HCT116 (cell line): ENCODE measurements around the gene LOXHD1.

Source experiments
- ATF3 ChIP-seq: IDR thresholded peaks from 2 replicates; pipeline ENCODE4 v1.6.1; 2012
- CBX3 ChIP-seq: IDR thresholded peaks from 2 replicates; pipeline ENCODE4 v1.6.1; 2012; ENCODE audit warnings: low read depth
- CTCF ChIP-seq, 3 experiments: fragments of 200-600 bp in 1 of 3; sonication (generic) in 1 of 3; IDR thresholded peaks in 2 of 3; conservative IDR thresholded peaks in 1 of 3; 2 replicates each; pipeline ENCODE4 v1.5.1; 2012 to 2017; ENCODE audit warnings: low read depth in 2 of 3, low read length in 2 of 3, antibody characterized with exemption in 1 of 3, borderline replicate concordance in 1 of 3, control low read depth in 1 of 3, mild to moderate bottlenecking in 1 of 3, mixed read lengths in 1 of 3, mixed run types in 1 of 3, moderate library complexity in 1 of 3; ENCODE audit not compliant: insufficient read depth in 1 of 3
- EZH2 ChIP-seq: fragments of 200-600 bp; sonication (generic); IDR thresholded peaks from 2 replicates; pipeline ENCODE4 v1.6.1; 2017; ENCODE audit warnings: antibody characterized with exemption, mixed run types
- FOSL1 ChIP-seq: IDR thresholded peaks from 2 replicates; pipeline ENCODE4 v1.6.1; 2012; ENCODE audit warnings: low read depth
- JUND ChIP-seq: IDR thresholded peaks from 2 replicates; pipeline ENCODE4 v1.6.1; 2012
- POLR2A ChIP-seq: IDR thresholded peaks from 2 replicates; pipeline ENCODE4 v1.7.0; 2011; ENCODE audit warnings: borderline replicate concordance; ENCODE audit not compliant: insufficient read depth, insufficient read length; ENCODE audit errors: extremely low read depth
- POLR2AphosphoS5 ChIP-seq: IDR thresholded peaks from 2 replicates; pipeline ENCODE4 v1.6.1; 2011; ENCODE audit warnings: mild to moderate bottlenecking, low read depth, low read length, moderate library complexity
- RAD21 ChIP-seq: IDR thresholded peaks from 2 replicates; pipeline ENCODE4 v1.6.1; 2012; ENCODE audit warnings: low read depth, mild to moderate bottlenecking
- TCF7L2 ChIP-seq: IDR thresholded peaks from 2 replicates; pipeline ENCODE4 v1.7.0; 2011; ENCODE audit warnings: borderline replicate concordance, inconsistent platforms; ENCODE audit not compliant: insufficient read depth, insufficient read length; ENCODE audit errors: extremely low read depth
- ZNF274 ChIP-seq: fragments of 200-500 bp; sonication (Bioruptor generic); IDR thresholded peaks from 2 replicates; pipeline ENCODE4 v1.6.1; 2014; ENCODE audit warnings: mild to moderate bottlenecking, low read depth, low read length, inconsistent platforms

DNA sequence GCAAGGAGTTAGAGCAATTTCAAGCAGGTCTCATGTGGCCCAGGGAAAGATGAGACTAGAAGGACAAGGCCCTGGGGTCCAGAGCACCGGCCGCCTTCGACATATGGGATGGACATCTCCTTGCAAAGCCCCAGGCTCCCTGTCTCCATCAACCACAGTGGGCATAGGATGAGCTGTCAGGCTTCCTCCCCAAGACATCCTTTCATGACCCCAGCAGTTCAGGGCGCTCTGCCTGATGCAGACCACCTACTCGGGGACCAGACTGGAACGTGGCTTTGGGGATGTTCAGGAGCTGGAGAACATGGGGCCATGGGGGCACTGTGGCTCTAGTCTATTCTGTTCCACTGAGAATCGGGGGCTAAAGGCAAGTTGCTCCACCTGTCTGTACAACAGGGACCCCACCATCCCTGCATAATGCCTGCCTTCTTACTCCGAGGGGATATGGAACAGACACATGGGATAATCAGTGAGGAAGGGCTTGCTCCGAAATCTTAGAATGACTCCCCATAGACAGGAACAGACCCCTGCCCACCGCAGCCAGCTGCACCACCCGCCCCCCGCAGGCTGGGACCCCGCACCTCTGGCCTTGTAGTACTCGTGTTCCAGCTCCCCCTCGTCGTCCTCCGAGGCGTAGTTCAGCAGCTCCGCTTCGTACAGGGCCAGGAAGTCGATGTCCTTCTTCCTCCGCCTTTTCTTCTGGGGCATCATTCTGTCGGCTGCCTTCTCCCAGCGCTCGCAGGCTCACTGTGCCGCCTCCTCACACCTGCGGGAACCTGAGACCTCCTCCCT, 500 bp downstream of the LOXHD1 start:
- TF ChIP-seq POLR2A = no peak
- no peak for TF ChIP-seq ZNF274
- no peak for TF ChIP-seq JUND
- TF ChIP-seq EZH2 = no peak
- no peak for TF ChIP-seq RAD21
- no peak for TF ChIP-seq CTCF (IDR thresholded peaks at IDR 0.05 in 2 of 3, conservative IDR thresholded peaks at IDR 0.05 in 1 of 3; ENCODE audit: borderline replicate concordance in 1 of 3, insufficient read depth in 1 of 3, low read depth in 2 of 3, low read length in 2 of 3)
- TF ChIP-seq FOSL1 = no peak
- TF ChIP-seq CBX3 = no peak
- TF ChIP-seq TCF7L2 = no peak
- no peak for TF ChIP-seq ATF3
- TF ChIP-seq POLR2AphosphoS5 = no peak
